H9 (cell line): Measurements from ENCODE around the gene ST3GAL6. TPM values are rescaled to one million over a fixed set of nuclear protein-coding genes. Genes with fewer than 3 reads are reported as not detected.

ENCODE experiments used
- DNase-seq: peaks from one replicate; pipeline ENCODE4 v3.0.0-alpha.2; 2017
- H2AFZ ChIP-seq: one replicate; pipeline ENCODE4 v1.6.1; 2013; ENCODE audit warnings: mild to moderate bottlenecking, low read length, control low read depth, moderate library complexity
- H2AK5ac ChIP-seq: 2 replicates; pipeline ENCODE4 v1.6.1; 2013; ENCODE audit warnings: low read length, control low read depth, mixed read lengths; ENCODE audit not compliant: insufficient read length
- H2BK120ac ChIP-seq: one replicate; pipeline ENCODE4 v1.6.1; 2013; ENCODE audit warnings: low read depth, mild to moderate bottlenecking, low read length, control low read depth, inconsistent platforms; ENCODE audit not compliant: poor library complexity, severe bottlenecking
- H2BK12ac ChIP-seq: 2 replicates; pipeline ENCODE4 v1.6.1; 2013; ENCODE audit warnings: low read length, control low read depth, mixed read lengths, low read depth; ENCODE audit not compliant: insufficient read length
- H2BK15ac ChIP-seq: 2 replicates; pipeline ENCODE4 v1.6.1; 2013; ENCODE audit warnings: low read depth, low read length, control low read depth
- H2BK20ac ChIP-seq: one replicate; pipeline ENCODE4 v1.6.1; 2013; ENCODE audit warnings: low read depth, mild to moderate bottlenecking, low read length, control low read depth, inconsistent platforms; ENCODE audit not compliant: poor library complexity, severe bottlenecking
- H2BK5ac ChIP-seq: 2 replicates; pipeline ENCODE4 v1.6.1; 2013; ENCODE audit warnings: low read length, control low read depth, mixed read lengths; ENCODE audit not compliant: insufficient read length
- H3K14ac ChIP-seq: 2 replicates; pipeline ENCODE4 v1.6.1; 2013; ENCODE audit warnings: low read length, control low read depth; ENCODE audit not compliant: insufficient read depth
- H3K18ac ChIP-seq: 2 replicates; pipeline ENCODE4 v1.6.1; 2013; ENCODE audit warnings: low read depth, mild to moderate bottlenecking, mixed read lengths, low read length, control low read depth; ENCODE audit not compliant: insufficient read length
- H3K23ac ChIP-seq: 2 replicates; pipeline ENCODE4 v1.6.1; 2013; ENCODE audit warnings: low read length, control low read depth, mixed read lengths, low read depth; ENCODE audit not compliant: insufficient read length
- H3K23me2 ChIP-seq: 2 replicates; pipeline ENCODE4 v1.6.1; 2013; ENCODE audit warnings: low read depth, mild to moderate bottlenecking, mixed read lengths, low read length, control low read depth; ENCODE audit not compliant: insufficient read length, poor library complexity, severe bottlenecking
- H3K27ac ChIP-seq: 2 replicates; pipeline ENCODE4 v1.5.1; 2013; ENCODE audit warnings: low read length, control low read depth, mixed read lengths, low read depth; ENCODE audit not compliant: insufficient read length
- H3K27me3 ChIP-seq: 2 replicates; pipeline ENCODE4 v1.6.1; 2013; ENCODE audit warnings: low read length, control low read depth, inconsistent platforms; ENCODE audit not compliant: insufficient read depth
- H3K4ac ChIP-seq: 2 replicates; pipeline ENCODE4 v1.6.1; 2013; ENCODE audit warnings: low read depth, mild to moderate bottlenecking, control low read depth, inconsistent platforms, low read length, moderate library complexity
- H3K4me1 ChIP-seq: 2 replicates; pipeline ENCODE4 v1.6.1; 2013; ENCODE audit warnings: low read length, control low read depth, inconsistent platforms; ENCODE audit not compliant: insufficient read depth
- H3K4me2 ChIP-seq: 2 replicates; pipeline ENCODE4 v1.6.1; 2013; ENCODE audit warnings: low read length, control low read depth, mixed read lengths; ENCODE audit not compliant: insufficient read length, insufficient read depth
- H3K56ac ChIP-seq: 2 replicates; pipeline ENCODE4 v1.6.1; 2013; ENCODE audit warnings: low read depth, mild to moderate bottlenecking, mixed read lengths, low read length, control low read depth; ENCODE audit not compliant: insufficient read length
- H3K79me1 ChIP-seq: 2 replicates; pipeline ENCODE4 v1.6.1; 2013; ENCODE audit warnings: low read depth, mild to moderate bottlenecking, moderate library complexity, low read length, control low read depth, inconsistent platforms; ENCODE audit not compliant: insufficient read depth, poor library complexity, severe bottlenecking
- H3K79me2 ChIP-seq: 2 replicates; pipeline ENCODE4 v1.6.1; 2013; ENCODE audit warnings: low read length, control low read depth, inconsistent platforms; ENCODE audit not compliant: insufficient read depth
- H3K9ac ChIP-seq: 2 replicates; pipeline ENCODE4 v1.6.1; 2013; ENCODE audit warnings: low read length, control low read depth, mixed read lengths; ENCODE audit not compliant: insufficient read length; ENCODE audit errors: extremely low read depth
- H3K9me3 ChIP-seq: one replicate; pipeline ENCODE4 v1.6.1; 2013; ENCODE audit warnings: low read depth, low read length, inconsistent platforms; ENCODE audit not compliant: control insufficient read depth
- H3T11ph ChIP-seq: one replicate; pipeline ENCODE4 v1.6.1; 2013; ENCODE audit warnings: mild to moderate bottlenecking, low read length, control low read depth, inconsistent platforms
- H4K20me1 ChIP-seq: one replicate; pipeline ENCODE4 v1.6.1; 2013; ENCODE audit not compliant: control insufficient read depth, insufficient read length, insufficient read depth
- H4K5ac ChIP-seq: 2 replicates; pipeline ENCODE4 v1.6.1; 2013; ENCODE audit warnings: low read depth, mild to moderate bottlenecking, mixed read lengths, low read length, control low read depth; ENCODE audit not compliant: insufficient read length
- H4K8ac ChIP-seq: replicated peaks from 2 replicates; pipeline ENCODE4 v1.6.1; 2013; ENCODE audit warnings: low read length, control low read depth, mixed read lengths, low read depth; ENCODE audit not compliant: insufficient read length
- H4K91ac ChIP-seq: 2 replicates; pipeline ENCODE4 v1.6.1; 2013; ENCODE audit warnings: low read depth, mild to moderate bottlenecking, moderate library complexity, mixed read lengths, low read length, control low read depth; ENCODE audit not compliant: insufficient read length
- H3K27ac Mint-ChIP-seq, 3 experiments: 2 replicates in 2 of 3; 3 replicates in 1 of 3; pipeline ENCODE4 v1.8.0; 2020 to 2021; ENCODE audit warnings: mixed read lengths in 3 of 3, mild to moderate bottlenecking in 1 of 3, moderate library complexity in 1 of 3
- H3K27me3 Mint-ChIP-seq: 2 replicates; pipeline ENCODE4 v1.8.0; 2021; ENCODE audit warnings: low read depth, mild to moderate bottlenecking, moderate library complexity, mixed read lengths
- H3K36me3 Mint-ChIP-seq, 3 experiments: 2 replicates in 2 of 3; 3 replicates in 1 of 3; pipeline ENCODE4 v1.8.0; 2020 to 2021; ENCODE audit warnings: low read depth in 3 of 3, mixed read lengths in 3 of 3; ENCODE audit not compliant: insufficient read depth in 1 of 3
- H3K4me1 Mint-ChIP-seq, 2 experiments: 2 replicates each; pipeline ENCODE4 v1.8.0; 2020; ENCODE audit warnings: mixed read lengths in 2 of 2
- H3K4me3 Mint-ChIP-seq, 2 experiments: 2 replicates in 1 of 2; 3 replicates in 1 of 2; pipeline ENCODE4 v1.8.0; 2020 to 2021; ENCODE audit warnings: mild to moderate bottlenecking in 2 of 2, mixed read lengths in 2 of 2, moderate library complexity in 1 of 2
- H3K9me3 Mint-ChIP-seq, 2 experiments: 2 replicates in 1 of 2; 3 replicates in 1 of 2; pipeline ENCODE4 v1.8.0; 2020; ENCODE audit warnings: mild to moderate bottlenecking in 2 of 2, mixed read lengths in 2 of 2, moderate library complexity in 1 of 2
- WGBS: extraction: QIAGEN DNeasy Blood & Tissue Kit; methylation state at CpG from one replicate; pipeline ENCODE4 v1.1.7; 2013; ENCODE audit warnings: missing lambda C conversion rate, low lambda C conversion rate, mixed read lengths; ENCODE audit not compliant: insufficient read length; ENCODE audit errors: extremely low coverage; 5-methylcytosine and 5-hydroxymethylcytosine counted together
- total RNA-seq: library from RNA; stranded (reverse); gene quantifications from 2 replicates; pipeline ENCODE4 v1.2.1, GENCODE V29; 2021
- TF ChIP-seq, protein P1 (sequence below): fragments of 200-600 bp; sonication (generic); conservative IDR thresholded peaks from 3 replicates; pipeline ENCODE4 v1.8.0; 2021; ENCODE audit warnings: antibody characterized with exemption, mild to moderate bottlenecking

ST3GAL6 gene
- total RNA-seq, 1 experiment from 2014 or later, result 6.4 TPM

DNA sequence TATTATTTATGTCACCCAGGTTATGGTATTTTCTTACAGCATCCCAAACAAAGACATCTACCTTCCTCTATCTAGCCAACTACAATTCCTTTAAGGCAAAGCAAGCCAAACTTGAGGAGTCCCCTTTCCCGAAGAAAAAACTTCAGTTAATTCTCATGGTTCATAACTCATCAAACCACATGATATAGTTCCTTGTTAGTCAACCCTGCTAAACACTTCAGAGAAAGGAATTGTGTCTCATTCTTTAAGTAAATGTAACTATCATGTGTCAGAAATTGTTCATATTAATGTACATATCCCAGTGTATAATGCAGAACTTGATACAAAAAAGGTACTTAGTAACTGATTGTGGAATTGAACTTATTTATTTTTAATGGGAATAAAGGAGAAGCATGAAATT lies 44.4 kb downstream of the ST3GAL6 start:
- H3K56ac ChIP-seq, result no peak overlapping the region
- peaks cover 41 to 72% (median 68%) of the 10 kb centered on the region in 3 experiments for H3K36me3 Mint-ChIP-seq
- no peak overlapping the region for H3K18ac ChIP-seq
- H3K27me3 Mint-ChIP-seq, result no peaks in the 10 kb centered on the region
- no peaks in the 10 kb centered on the region for H3K9me3 ChIP-seq
- no peaks in the 10 kb centered on the region for H3K4me1 ChIP-seq
- no CpG with 5 or more reads among the region's 1 CpG for WGBS
- no peak overlapping the region for H3K27ac Mint-ChIP-seq
- no peak overlapping the region for H2BK5ac ChIP-seq
- no peak overlapping the region for H4K91ac ChIP-seq
- no peaks in the 10 kb centered on the region for H3K4me1 Mint-ChIP-seq
- DNase-seq, result no peak
- H3K23ac ChIP-seq, result no peak overlapping the region
- H2AK5ac ChIP-seq, result no peak overlapping the region
- no peaks in the 10 kb centered on the region for H3K23me2 ChIP-seq
- H2BK120ac ChIP-seq, result no peak overlapping the region
- TF ChIP-seq, protein P1, sequence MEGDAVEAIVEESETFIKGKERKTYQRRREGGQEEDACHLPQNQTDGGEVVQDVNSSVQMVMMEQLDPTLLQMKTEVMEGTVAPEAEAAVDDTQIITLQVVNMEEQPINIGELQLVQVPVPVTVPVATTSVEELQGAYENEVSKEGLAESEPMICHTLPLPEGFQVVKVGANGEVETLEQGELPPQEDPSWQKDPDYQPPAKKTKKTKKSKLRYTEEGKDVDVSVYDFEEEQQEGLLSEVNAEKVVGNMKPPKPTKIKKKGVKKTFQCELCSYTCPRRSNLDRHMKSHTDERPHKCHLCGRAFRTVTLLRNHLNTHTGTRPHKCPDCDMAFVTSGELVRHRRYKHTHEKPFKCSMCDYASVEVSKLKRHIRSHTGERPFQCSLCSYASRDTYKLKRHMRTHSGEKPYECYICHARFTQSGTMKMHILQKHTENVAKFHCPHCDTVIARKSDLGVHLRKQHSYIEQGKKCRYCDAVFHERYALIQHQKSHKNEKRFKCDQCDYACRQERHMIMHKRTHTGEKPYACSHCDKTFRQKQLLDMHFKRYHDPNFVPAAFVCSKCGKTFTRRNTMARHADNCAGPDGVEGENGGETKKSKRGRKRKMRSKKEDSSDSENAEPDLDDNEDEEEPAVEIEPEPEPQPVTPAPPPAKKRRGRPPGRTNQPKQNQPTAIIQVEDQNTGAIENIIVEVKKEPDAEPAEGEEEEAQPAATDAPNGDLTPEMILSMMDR, result no peak
- H3K79me2 ChIP-seq, result no peaks in the 10 kb centered on the region
- H3K4me3 Mint-ChIP-seq, result no peak overlapping the region
- H3K27ac ChIP-seq, result no peak overlapping the region
- no peak overlapping the region for H3K4me2 ChIP-seq
- no peaks in the 10 kb centered on the region for H3K79me1 ChIP-seq
- no peak overlapping the region for H3K9ac ChIP-seq
- H3T11ph ChIP-seq, result no peak overlapping the region
- no peak overlapping the region for H4K8ac ChIP-seq
- H2BK12ac ChIP-seq, result no peak overlapping the region
- no peak overlapping the region for H2BK20ac ChIP-seq
- H4K20me1 ChIP-seq, result no peaks in the 10 kb centered on the region
- no peak overlapping the region for H4K5ac ChIP-seq
- H3K4ac ChIP-seq, result no peak overlapping the region
- peaks cover 4 to 5% of the 10 kb centered on the region in 2 experiments; a peak in 3 of 5 replicates for H3K9me3 Mint-ChIP-seq
- no peaks in the 10 kb centered on the region for H3K27me3 ChIP-seq
- H3K14ac ChIP-seq, result no peak overlapping the region
- no peak overlapping the region for H2BK15ac ChIP-seq
- H2AFZ ChIP-seq, result no peak overlapping the region
